HL-60 (cell line): Measurements from ENCODE around the gene USP50.

Experiments used
- GABPA ChIP-seq: IDR thresholded peaks from 2 replicates; pipeline ENCODE4 v1.6.1; 2012; ENCODE audit warnings: low read depth
- POLR2AphosphoS5 ChIP-seq: IDR thresholded peaks from 2 replicates; pipeline ENCODE4 v1.6.1; 2012; ENCODE audit warnings: low read depth
- TF ChIP-seq, protein P1 (sequence below): IDR thresholded peaks from one replicate; pipeline ENCODE4 v1.5.1; 2011; ENCODE audit warnings: low read length, control low read depth, inconsistent platforms; ENCODE audit not compliant: insufficient read depth
- TF ChIP-seq, protein P2 (sequence below): IDR thresholded peaks from 2 replicates; pipeline ENCODE4 v1.6.1; 2012; ENCODE audit warnings: low read depth; ENCODE audit not compliant: insufficient replicate concordance

DNA sequence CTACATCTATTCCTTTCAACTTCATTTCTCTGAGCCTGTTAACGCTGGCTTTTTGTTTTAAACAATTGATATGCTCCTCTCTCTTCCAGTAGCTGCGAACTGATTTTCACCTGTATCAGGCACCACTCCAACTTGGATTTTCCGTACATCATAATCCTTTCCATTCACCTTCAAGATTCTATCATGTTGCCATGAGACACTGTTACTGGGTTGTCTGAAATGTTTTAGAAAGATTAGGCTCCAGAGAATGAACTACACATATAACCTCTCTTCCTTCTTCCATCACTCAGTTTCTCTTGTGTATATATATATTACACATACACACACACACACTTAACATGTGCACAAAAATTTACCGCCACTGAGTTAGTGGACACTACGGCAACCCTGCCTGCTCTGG lies at the start of gene USP50:
- TF ChIP-seq, protein P1, sequence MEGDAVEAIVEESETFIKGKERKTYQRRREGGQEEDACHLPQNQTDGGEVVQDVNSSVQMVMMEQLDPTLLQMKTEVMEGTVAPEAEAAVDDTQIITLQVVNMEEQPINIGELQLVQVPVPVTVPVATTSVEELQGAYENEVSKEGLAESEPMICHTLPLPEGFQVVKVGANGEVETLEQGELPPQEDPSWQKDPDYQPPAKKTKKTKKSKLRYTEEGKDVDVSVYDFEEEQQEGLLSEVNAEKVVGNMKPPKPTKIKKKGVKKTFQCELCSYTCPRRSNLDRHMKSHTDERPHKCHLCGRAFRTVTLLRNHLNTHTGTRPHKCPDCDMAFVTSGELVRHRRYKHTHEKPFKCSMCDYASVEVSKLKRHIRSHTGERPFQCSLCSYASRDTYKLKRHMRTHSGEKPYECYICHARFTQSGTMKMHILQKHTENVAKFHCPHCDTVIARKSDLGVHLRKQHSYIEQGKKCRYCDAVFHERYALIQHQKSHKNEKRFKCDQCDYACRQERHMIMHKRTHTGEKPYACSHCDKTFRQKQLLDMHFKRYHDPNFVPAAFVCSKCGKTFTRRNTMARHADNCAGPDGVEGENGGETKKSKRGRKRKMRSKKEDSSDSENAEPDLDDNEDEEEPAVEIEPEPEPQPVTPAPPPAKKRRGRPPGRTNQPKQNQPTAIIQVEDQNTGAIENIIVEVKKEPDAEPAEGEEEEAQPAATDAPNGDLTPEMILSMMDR, result no peak
- TF ChIP-seq POLR2AphosphoS5 (no peak), GABPA (no peak)
- TF ChIP-seq, protein P2, sequence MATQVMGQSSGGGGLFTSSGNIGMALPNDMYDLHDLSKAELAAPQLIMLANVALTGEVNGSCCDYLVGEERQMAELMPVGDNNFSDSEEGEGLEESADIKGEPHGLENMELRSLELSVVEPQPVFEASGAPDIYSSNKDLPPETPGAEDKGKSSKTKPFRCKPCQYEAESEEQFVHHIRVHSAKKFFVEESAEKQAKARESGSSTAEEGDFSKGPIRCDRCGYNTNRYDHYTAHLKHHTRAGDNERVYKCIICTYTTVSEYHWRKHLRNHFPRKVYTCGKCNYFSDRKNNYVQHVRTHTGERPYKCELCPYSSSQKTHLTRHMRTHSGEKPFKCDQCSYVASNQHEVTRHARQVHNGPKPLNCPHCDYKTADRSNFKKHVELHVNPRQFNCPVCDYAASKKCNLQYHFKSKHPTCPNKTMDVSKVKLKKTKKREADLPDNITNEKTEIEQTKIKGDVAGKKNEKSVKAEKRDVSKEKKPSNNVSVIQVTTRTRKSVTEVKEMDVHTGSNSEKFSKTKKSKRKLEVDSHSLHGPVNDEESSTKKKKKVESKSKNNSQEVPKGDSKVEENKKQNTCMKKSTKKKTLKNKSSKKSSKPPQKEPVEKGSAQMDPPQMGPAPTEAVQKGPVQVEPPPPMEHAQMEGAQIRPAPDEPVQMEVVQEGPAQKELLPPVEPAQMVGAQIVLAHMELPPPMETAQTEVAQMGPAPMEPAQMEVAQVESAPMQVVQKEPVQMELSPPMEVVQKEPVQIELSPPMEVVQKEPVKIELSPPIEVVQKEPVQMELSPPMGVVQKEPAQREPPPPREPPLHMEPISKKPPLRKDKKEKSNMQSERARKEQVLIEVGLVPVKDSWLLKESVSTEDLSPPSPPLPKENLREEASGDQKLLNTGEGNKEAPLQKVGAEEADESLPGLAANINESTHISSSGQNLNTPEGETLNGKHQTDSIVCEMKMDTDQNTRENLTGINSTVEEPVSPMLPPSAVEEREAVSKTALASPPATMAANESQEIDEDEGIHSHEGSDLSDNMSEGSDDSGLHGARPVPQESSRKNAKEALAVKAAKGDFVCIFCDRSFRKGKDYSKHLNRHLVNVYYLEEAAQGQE, result no peak
